GM12865 (cell line): ENCODE data around the gene MFF.

Experiments used
- DNase-seq: peaks from one replicate; pipeline ENCODE4 v3.0.0; 2010; ENCODE audit warnings: low read depth
- H3K4me3 ChIP-seq: 2 replicates; pipeline ENCODE4 v1.5.1; 2011; ENCODE audit warnings: mild to moderate bottlenecking, low read depth, low read length, control low read depth
- CTCF ChIP-seq: IDR thresholded peaks from 2 replicates; pipeline ENCODE4 v1.5.1; 2011; ENCODE audit warnings: low read length, control low read depth, low read depth, inconsistent platforms; ENCODE audit not compliant: insufficient read depth; ENCODE audit errors: missing control alignments

MFF gene, protein sequence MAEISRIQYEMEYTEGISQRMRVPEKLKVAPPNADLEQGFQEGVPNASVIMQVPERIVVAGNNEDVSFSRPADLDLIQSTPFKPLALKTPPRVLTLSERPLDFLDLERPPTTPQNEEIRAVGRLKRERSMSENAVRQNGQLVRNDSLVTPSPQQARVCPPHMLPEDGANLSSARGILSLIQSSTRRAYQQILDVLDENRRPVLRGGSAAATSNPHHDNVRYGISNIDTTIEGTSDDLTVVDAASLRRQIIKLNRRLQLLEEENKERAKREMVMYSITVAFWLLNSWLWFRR

DNA sequence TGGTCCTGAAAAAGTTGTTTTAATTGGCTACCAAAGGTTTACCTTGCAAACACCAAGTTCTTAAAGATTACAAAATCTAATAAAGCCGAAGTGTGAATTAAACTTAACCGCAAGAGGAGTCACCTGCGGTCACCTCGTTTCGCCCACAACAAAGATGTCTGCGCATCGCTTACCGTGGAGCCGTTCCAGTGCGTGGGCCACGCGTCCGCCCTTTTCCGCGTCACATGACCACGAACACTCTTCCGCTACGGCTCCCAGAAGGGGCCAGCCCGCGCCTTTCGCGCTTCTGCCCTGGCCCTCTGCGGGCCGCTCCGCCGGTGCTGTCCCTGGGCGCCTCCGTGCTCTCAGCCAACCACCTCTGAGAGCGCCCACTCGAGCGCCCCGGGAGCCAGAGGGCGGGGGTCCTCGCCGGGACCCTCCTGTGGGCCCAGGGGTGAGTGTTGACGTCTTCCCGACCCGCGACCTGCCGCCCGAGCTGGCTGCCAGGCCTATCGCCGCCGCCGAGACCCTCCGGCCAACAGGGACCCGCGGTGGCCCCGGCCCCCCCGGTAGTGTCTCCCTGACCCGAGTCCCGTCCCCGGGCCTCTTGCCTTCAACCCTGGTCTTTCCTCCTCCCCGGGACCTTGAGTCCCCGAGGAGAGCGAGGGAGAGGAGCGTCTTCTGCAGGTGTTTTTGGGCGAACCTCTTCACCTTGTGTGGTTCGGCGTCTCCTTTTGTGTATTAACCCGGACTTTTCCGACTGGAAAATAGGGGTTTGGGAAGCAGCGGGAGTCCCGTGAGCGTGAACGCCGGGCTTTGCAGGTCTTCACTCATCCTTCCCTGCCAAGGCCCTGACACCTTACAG, at the start of gene MFF:
Gene MFF (plus strand): TSS at position 257 of the 844 bp plus-strand sequence. CDS start 5,415 bp downstream, outside the sequence.
- DNase-seq = peak; percentile 96
- peak within 1 kb of the TSS; percentile 89 for H3K4me3 ChIP-seq
- TF ChIP-seq CTCF = peak; percentile 22

DNA sequence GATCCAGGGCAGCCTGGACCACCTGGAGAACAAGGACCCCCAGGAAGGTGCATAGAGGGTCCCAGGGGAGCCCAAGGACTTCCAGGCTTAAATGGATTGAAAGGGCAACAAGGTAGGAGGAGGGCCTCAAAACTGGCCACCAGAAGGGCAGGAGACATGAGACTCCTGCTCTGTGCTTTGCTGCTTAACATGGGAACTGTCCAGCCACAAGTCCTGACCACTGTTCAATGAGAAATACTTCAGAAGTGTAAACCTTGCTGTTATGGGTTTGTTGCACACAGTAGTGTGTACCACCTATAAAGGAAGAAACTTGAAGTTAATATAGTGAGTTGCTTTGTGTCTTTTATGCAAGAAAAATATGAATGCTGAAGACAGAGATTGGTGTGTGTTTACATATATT, 44.2 kb upstream of the MFF start:
- DNase-seq = no peak
- no peak for TF ChIP-seq CTCF
- H3K4me3 ChIP-seq = no peak overlapping the region

- TF ChIP-seq CTCF = no peak
- no peak overlapping the region for H3K4me3 ChIP-seq
- DNase-seq = no peak
Observed at GRCh38 chr2:227285741-227286236, 39.3 kb upstream of the MFF start.

- H3K4me3 ChIP-seq = no peak overlapping the region
- TF ChIP-seq CTCF = no peak
- no peak for DNase-seq
Observed at GRCh38 chr2:227287771-227288170, 37.3 kb upstream of the MFF start.

GRCh38 chr2:227292314-227292713, 32.7 kb upstream of the MFF start:
- TF ChIP-seq CTCF = no peak
- DNase-seq = no peak
- no peak overlapping the region for H3K4me3 ChIP-seq

DNA sequence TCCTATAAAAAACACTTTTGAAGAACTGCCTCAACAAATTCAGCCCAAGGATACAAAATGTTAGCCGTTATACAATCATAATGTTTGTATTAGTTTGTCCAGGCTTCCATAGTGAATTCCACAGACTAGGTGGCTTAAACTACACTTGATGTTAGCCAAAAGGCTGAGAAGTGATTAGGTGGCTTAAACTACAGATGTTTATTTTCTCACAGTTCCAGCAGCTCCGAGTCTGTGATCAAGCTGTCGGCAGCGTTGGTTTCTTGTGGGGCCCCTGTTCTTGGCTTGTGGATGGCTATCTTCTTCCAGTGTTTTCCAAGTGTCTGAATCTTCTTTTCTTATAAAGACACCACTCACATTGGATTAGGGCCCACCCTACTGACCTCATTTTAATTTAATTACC, 31.5 kb upstream of the MFF start:
- no peak for TF ChIP-seq CTCF
- no peak for DNase-seq
- no peak overlapping the region for H3K4me3 ChIP-seq
